22Rv1 (cell line): ENCODE data around the gene CDT1.

ENCODE experiments used
- ZFX ChIP-seq: fragments of 450-650 bp; IDR thresholded peaks from 2 replicates; pipeline ENCODE4 v1.6.1; 2017; ENCODE audit warnings: antibody characterized with exemption, borderline replicate concordance
- TF ChIP-seq, protein P1 (sequence below): fragments of 450-650 bp; IDR thresholded peaks from 2 replicates; pipeline ENCODE4 v1.5.1; 2017; ENCODE audit warnings: mild to moderate bottlenecking

DNA sequence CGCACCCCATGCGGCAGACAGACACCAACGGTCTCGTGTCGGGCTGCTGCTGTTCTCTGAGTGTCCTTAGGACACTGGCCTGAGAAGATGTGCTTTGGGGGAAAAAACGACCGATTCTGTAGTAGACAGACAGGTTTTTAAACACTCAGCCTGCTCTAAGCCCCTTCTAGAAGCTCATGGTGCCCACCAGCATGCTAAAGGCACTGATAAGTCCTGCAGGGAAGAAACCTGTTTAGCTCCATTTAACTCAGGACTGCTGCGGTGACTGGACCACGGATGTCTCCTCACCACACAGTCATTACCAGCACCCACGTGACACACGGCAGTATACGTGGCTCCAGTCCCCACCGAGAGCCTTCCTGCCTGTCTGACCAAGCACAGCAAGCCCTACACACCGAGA, 27.2 kb downstream of the CDT1 start:
- TF ChIP-seq ZFX: no peak
- TF ChIP-seq, protein P1, sequence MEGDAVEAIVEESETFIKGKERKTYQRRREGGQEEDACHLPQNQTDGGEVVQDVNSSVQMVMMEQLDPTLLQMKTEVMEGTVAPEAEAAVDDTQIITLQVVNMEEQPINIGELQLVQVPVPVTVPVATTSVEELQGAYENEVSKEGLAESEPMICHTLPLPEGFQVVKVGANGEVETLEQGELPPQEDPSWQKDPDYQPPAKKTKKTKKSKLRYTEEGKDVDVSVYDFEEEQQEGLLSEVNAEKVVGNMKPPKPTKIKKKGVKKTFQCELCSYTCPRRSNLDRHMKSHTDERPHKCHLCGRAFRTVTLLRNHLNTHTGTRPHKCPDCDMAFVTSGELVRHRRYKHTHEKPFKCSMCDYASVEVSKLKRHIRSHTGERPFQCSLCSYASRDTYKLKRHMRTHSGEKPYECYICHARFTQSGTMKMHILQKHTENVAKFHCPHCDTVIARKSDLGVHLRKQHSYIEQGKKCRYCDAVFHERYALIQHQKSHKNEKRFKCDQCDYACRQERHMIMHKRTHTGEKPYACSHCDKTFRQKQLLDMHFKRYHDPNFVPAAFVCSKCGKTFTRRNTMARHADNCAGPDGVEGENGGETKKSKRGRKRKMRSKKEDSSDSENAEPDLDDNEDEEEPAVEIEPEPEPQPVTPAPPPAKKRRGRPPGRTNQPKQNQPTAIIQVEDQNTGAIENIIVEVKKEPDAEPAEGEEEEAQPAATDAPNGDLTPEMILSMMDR: no peak
